Kidney glomerular epithelial cell (primary cell): ENCODE data around the gene DNAJC30.
"Not testable (repeated sequence)": the region's sequence is repeated elsewhere in the genome, so short reads cannot be mapped to it uniquely, and the experiment has no call there.

ENCODE experiments used
- DNase-seq: peaks from one replicate; lab custom pipeline; 2025; lab: John Stamatoyannopoulos, UW

DNAJC30 gene

GRCh38 chr7:73681031-73681430 lies 2.2 kb downstream of the DNAJC30 start:
- peak; percentile 32 for DNase-seq

- DNase-seq = no peak
Measured at GRCh38 chr7:73680501-73680900, 2.8 kb downstream of the DNAJC30 start.

GRCh38 chr7:73679709-73680108 lies 3.5 kb downstream of the DNAJC30 start:
- no peak for DNase-seq

- no peak for DNase-seq
Measured at GRCh38 chr7:73678862-73679261, 4.4 kb downstream of the DNAJC30 start.

GRCh38 chr7:73676062-73676461 lies 7.2 kb downstream of the DNAJC30 start:
- DNase-seq = not testable (repeated sequence)

- DNase-seq = no peak
Measured at GRCh38 chr7:73674468-73675124, 8.7 kb downstream of the DNAJC30 start.

- no peak for DNase-seq
Measured at GRCh38 chr7:73671857-73672445, 11.3 kb downstream of the DNAJC30 start.

GRCh38 chr7:73671322-73671661 lies 12.0 kb downstream of the DNAJC30 start:
- no peak for DNase-seq

GRCh38 chr7:73669858-73670385 lies 13.3 kb downstream of the DNAJC30 start:
- no peak for DNase-seq

- no peak for DNase-seq
Measured at GRCh38 chr7:73669288-73669701, 14.0 kb downstream of the DNAJC30 start.

- peak; percentile 27 for DNase-seq
Measured at GRCh38 chr7:73668886-73669230, 14.4 kb downstream of the DNAJC30 start.

GRCh38 chr7:73668103-73668885 lies 15.0 kb downstream of the DNAJC30 start:
- DNase-seq = no peak

GRCh38 chr7:73667344-73668102 lies 15.7 kb downstream of the DNAJC30 start, which contains the start of gene VPS37D:
TSS of gene VPS37D (plus strand) at chr7:73667831. CDS start at chr7:73667959, 128 bp downstream.
- DNase-seq = peak; percentile 56

- DNase-seq = no peak
Measured at GRCh38 chr7:73663033-73663432, 20.2 kb downstream of the DNAJC30 start.

- DNase-seq = not testable (repeated sequence)
Measured at GRCh38 chr7:73660594-73660993, 22.7 kb downstream of the DNAJC30 start.

- DNase-seq = no peak
Measured at GRCh38 chr7:73659983-73660382, 23.3 kb downstream of the DNAJC30 start.

GRCh38 chr7:73655309-73655708 lies 27.9 kb downstream of the DNAJC30 start:
- not testable (repeated sequence) for DNase-seq

- DNase-seq = no peak
Measured at GRCh38 chr7:73652541-73652949, 30.7 kb downstream of the DNAJC30 start.

- DNase-seq = no peak
Measured at GRCh38 chr7:73650524-73650923, 32.7 kb downstream of the DNAJC30 start.

GRCh38 chr7:73649576-73649975 lies 33.7 kb downstream of the DNAJC30 start:
- DNase-seq = no peak

GRCh38 chr7:73648593-73649332 lies 34.5 kb downstream of the DNAJC30 start:
- no peak for DNase-seq
